HL-60/S4 (cell line): ENCODE data around the gene CHST8.

ENCODE experiments used
- in situ Hi-C: fragments of 300-500 bp; cut with MboI; formaldehyde crosslinking; loops from 2 replicates; pipeline ENCODE4 v1.14.3; 2022; ENCODE audit warnings: low sequenced_read_pairs

The CHST8 gene

GRCh38 chr19:33780251-33780650, 158.5 kb downstream of the CHST8 start:
- in situ Hi-C loops, result loop anchor here (5.0 to 25.0 kb wide), 3 partner anchors 232 to 932 kb away; no protein-coding TSS in a partner anchor

GRCh38 chr19:33780746-33781145, 159.0 kb downstream of the CHST8 start:
- in situ Hi-C loops, result loop anchor here (5.0 to 25.0 kb wide), 3 partner anchors 232 to 932 kb away; no protein-coding TSS in a partner anchor

- in situ Hi-C loops, result loop anchor here (5.0 to 25.0 kb wide), 3 partner anchors 231 to 931 kb away; no protein-coding TSS in a partner anchor
Measured at GRCh38 chr19:33781415-33781935, 159.7 kb downstream of the CHST8 start.

- in situ Hi-C loops, result loop anchor here (5.0 to 25.0 kb wide), 3 partner anchors 230 to 930 kb away; no protein-coding TSS in a partner anchor
Measured at GRCh38 chr19:33781996-33782395, 160.2 kb downstream of the CHST8 start.

GRCh38 chr19:33784432-33784831, 162.7 kb downstream of the CHST8 start:
- in situ Hi-C loops, result loop anchor here (5.0 to 25.0 kb wide), 3 partner anchors 228 to 928 kb away; no protein-coding TSS in a partner anchor

- in situ Hi-C loops, result loop anchor here (25.0 kb wide), 2 partner anchors 227 to 927 kb away; no protein-coding TSS in a partner anchor
Measured at GRCh38 chr19:33785795-33786194, 164.0 kb downstream of the CHST8 start.

- in situ Hi-C loops, result loop anchor here (25.0 kb wide), 2 partner anchors 224 to 924 kb away; no protein-coding TSS in a partner anchor
Measured at GRCh38 chr19:33788676-33789075, 166.9 kb downstream of the CHST8 start.

- in situ Hi-C loops, result loop anchor here (25.0 kb wide), 2 partner anchors 223 to 923 kb away; no protein-coding TSS in a partner anchor
Measured at GRCh38 chr19:33789344-33789743, 167.6 kb downstream of the CHST8 start.

GRCh38 chr19:33794683-33795369, 173.1 kb downstream of the CHST8 start:
- in situ Hi-C loops, result loop anchor here (25.0 kb wide), 2 partner anchors 217 to 917 kb away; no protein-coding TSS in a partner anchor

- in situ Hi-C loops, result loop anchor here (25.0 kb wide), 2 partner anchors 217 to 917 kb away; no protein-coding TSS in a partner anchor
Measured at GRCh38 chr19:33795370-33796163, 173.8 kb downstream of the CHST8 start.

GRCh38 chr19:33796164-33796875, 174.6 kb downstream of the CHST8 start, which contains the start of gene KCTD15:
KCTD15 (plus strand) TSS chr19:33796870; CDS start chr19:33800455, 3,585 bp downstream.
- in situ Hi-C loops, result loop anchor here (25.0 kb wide), 2 partner anchors 216 to 916 kb away; no protein-coding TSS in a partner anchor

GRCh38 chr19:33797802-33798671, 176.3 kb downstream of the CHST8 start:
- in situ Hi-C loops, result loop anchor here (25.0 kb wide), 2 partner anchors 214 to 914 kb away; no protein-coding TSS in a partner anchor

GRCh38 chr19:33798681-33799111, 176.9 kb downstream of the CHST8 start:
- in situ Hi-C loops, result loop anchor here (25.0 kb wide), 2 partner anchors 214 to 914 kb away; no protein-coding TSS in a partner anchor

- in situ Hi-C loops, result loop anchor here (25.0 kb wide), 2 partner anchors 213 to 913 kb away; no protein-coding TSS in a partner anchor
Measured at GRCh38 chr19:33799476-33799875, 177.7 kb downstream of the CHST8 start.

- in situ Hi-C loops, result no loop called here
Measured at GRCh38 chr19:33800012-33800680, 178.4 kb downstream of the CHST8 start.

GRCh38 chr19:33801411-33801810, 179.7 kb downstream of the CHST8 start:
- in situ Hi-C loops, result no loop called here

GRCh38 chr19:33802001-33802400, 180.2 kb downstream of the CHST8 start:
- in situ Hi-C loops, result no loop called here

- in situ Hi-C loops, result no loop called here
Measured at GRCh38 chr19:33802801-33803200, 181.0 kb downstream of the CHST8 start.
